GDM1 (cell line): ENCODE results near the gene FKBP7.
"Not testable (repeated sequence)": the region's sequence is repeated elsewhere in the genome, so short reads cannot be mapped to it uniquely, and the experiment has no call there.

Source experiments
- DNase-seq: peaks from one replicate; lab custom pipeline; 2025; lab: John Stamatoyannopoulos, UW

The FKBP7 gene

DNA sequence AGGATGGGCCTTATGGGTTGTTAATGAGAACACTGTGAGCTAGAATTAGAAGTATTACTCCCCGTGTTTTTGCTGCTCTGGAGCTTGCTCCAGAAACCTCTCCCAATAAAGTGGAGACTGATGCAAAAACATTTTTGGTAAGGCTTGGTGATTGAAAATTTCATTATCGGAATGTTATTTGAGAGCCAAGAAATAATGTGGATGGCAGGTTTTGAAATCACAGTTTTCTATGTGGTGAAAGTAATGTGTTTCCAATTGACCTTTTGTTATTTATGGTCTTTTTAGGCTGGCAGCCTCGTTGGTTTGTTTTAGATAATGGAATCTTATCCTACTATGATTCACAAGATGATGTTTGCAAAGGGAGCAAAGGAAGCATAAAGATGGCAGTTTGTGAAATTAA is 7.0 kb upstream of the FKBP7 start:
- no peak for DNase-seq

DNA sequence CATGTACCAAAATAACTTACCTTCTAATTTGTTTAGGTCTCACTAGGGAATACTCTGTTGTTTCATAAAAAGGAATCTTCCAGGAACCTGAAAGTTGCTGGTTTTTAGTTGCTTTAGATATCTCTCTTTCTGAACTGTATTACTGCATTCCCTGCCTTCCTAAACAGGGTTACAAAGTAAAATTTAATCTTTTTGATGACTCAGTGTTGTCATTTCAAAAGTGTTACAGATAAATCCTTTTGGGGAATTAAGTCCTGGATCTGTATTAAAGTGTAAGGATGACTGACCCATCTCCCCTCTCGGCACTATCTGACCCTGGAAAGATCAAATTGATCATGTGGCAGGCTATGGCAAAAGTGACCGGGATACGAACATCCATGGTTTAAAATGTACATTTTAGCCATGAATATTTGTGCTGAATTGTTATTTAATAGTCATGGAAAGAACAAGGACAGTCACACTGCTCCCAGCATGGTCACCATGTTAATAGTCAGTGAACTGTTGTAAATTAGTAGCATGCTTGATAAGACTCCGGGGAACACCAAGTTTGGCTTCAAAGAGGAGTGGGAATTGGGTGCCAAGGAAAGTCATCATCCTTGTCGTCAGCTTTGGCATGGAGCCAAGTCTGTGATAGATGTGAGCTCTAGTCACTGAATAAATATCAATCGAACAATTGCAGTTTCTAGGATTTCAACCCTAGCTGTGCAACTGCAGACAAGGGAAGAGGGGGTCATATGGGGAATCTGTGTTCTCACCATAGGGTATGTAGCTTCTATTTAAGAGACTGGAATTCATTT is 6.0 kb upstream of the FKBP7 start:
- no peak for DNase-seq

DNA sequence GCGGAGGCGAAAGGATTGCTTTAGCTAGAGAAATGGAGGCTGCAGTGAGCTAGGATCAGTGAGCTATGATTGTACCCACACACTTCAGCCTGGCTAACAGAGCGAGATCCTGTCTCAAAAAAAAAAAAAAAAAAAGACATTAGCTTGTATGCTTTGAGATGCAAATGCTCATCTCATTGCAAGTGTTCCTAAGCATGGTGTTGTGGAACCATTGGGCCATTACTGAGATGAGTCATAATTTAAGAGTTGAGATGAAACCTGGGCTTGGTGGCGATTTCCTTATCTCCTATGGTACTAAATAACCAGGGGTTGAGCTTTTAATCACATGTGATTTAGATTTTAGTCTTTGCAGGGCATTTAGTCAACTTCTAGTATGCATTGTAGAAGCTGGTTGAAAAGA is 4.0 kb upstream of the FKBP7 start:
- no peak for DNase-seq

DNA sequence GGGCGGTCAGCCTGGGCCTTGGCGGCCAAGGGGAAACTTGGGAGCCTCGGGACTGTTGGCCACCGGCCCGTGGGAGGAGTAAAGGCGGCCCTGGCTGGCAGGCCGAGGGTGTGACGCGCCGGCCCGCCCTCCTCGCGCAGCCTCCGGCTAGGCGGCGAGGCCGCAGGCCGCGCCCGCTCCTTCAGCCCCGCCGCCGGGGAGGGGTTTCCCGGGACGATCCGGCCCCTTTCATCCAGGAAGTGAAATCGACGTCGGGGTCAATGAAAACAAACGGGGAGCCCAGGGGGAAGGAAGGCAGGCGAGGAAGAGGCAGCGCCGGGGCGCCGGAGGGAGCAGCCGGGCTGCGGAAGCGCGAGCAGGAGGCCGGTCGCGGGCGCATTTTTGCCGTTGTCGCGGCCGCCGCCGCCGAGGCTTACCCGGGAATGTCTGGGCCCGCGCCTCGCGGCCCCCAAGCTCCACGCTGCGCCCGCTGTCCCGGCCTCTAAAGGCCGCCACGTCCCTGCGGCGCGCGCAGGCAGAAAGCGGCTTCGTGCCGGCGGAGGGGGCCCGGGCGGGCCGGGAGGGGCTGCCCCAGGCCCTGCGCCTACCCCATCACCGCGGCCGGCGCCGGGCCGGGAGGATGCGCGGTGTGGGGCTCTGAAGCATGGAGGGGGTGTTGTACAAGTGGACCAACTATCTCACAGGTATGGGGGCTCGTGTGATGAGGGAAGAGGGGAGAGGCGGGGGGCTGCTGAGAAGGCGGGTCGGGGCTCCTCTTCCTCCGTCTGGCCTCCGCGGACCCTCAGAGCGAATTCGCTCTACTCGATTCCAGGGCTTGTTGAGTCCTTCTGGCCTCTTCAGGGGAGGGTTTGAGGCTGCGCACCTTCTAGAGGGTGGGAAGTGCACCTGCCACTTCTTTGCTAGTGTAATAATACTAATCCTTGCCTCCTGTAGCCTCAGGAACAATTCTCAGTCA is 2.1 kb upstream of the FKBP7 start, which contains the start of gene PLEKHA3:
PLEKHA3 (plus strand) TSS at position 231 of the 955 bp plus-strand sequence; CDS start at position 644, 413 bp downstream.
- DNase-seq = peak; percentile 86

- no peak for DNase-seq
These were observed 1.4 kb upstream of the FKBP7 start for GRCh38 chr2:178479758-178480226.

DNA sequence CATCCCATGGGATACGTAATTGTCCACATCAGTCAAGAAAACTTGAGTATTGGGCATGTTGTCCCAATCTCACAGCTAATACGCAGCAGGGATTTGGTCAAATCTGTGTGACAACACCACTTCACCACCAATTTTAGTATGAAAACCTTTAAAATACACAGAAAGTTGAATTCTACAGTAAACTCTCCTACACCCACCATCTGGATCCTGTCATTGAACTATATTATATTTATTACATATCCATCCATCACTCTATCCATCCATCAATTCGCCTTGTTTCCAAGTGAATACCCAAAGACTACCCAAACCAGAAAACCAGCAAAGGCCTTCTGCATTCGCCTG is 846 bp upstream of the FKBP7 start:
- DNase-seq = no peak

- no peak for DNase-seq
These were observed 316 bp downstream of the FKBP7 start for GRCh38 chr2:178478130-178478438.

DNA sequence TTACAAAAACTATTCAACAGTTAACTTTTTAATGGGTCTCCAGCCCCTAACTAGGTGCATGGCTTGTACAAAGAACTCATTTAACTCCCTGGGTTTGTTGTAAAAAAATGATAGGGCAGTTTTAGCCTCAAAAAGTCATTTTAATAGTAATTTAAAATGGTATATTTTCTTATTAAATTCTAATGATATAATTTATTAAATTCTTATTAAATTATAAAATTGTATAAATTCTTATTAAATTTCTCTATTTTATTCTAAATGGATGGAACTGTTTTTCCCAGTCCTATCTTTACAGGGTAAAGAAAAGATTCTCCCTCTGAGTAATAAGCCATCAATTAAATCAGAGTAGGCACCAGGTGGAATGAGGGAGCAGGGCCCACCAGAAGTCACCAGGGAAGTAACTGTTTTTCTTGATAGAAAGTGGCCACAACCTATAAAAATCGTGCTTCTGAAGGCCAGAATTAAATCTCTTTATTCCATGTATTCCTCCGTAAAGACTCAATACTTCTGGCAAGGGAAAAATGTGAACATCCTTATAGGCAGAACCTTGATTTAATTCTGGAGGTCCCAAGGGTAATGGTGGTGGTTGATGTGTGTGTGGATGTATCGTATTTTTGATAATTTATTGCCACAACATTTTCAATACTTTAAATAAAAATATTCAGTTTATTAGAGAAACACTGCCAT is 814 bp downstream of the FKBP7 start:
- DNase-seq = no peak

GRCh38 chr2:178476477-178476876 is 1.9 kb downstream of the FKBP7 start:
- no peak for DNase-seq

DNA sequence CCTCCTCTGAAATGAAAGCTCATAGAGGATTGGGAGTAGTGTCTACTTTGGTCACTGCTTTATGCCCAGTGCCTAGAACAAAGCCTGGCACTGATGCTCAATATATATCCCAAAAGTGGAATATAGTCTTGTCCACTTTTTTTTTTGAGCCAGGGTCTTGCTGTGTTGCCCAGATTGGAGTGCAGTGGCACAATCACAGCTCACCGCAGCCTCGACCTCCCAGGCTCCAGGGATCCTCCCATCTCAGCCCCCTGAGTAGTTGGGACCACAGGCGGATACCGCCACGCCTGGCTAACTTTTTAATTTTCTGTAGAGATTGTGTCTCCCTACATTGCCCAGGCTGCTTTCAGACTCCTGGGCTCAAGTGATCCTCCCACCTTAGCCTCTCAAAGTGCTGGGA is 3.8 kb downstream of the FKBP7 start:
- no peak for DNase-seq

DNA sequence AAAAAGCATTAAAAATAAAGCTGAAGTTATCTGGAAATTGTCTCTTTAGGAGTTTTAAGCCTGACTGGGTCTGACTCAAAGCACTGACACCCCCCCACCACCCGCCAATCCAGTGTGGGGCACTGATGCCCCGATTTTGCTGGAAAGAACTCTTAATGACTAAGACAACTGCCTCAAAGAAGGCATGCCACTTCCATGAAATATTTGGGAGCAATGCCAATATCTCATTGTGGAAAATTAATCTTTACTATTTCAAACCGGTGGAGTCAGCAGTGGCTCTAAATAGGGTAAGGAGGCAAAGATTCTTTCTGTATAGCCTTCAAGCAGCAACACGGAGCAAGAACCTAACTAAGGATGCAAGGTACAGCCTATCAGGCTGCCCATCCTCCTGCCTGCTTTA is 4.5 kb downstream of the FKBP7 start:
- no peak for DNase-seq

DNA sequence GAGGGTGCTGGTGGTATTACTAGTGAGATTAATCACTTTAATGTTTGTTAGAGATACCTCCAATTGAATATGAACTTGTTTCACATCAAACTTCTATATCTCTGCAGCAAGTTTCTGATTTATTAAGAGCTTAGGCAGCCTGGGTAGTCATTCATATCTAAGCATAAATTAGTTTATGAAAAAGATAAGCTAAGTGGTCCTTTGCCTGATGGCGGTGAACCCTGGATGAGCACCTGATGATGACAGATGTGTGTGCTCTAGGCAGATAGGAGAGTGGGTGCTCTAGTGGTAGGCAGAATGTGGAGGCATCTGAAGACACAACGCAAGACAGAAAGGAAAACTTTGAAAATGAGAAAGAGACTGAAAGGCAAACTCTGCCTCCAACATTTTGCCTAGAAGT is 5.0 kb downstream of the FKBP7 start:
- DNase-seq = no peak

GRCh38 chr2:178471313-178471712 is 7.1 kb downstream of the FKBP7 start:
- not testable (repeated sequence) for DNase-seq

GRCh38 chr2:178469219-178469849 is 9.1 kb downstream of the FKBP7 start:
- no peak for DNase-seq

DNA sequence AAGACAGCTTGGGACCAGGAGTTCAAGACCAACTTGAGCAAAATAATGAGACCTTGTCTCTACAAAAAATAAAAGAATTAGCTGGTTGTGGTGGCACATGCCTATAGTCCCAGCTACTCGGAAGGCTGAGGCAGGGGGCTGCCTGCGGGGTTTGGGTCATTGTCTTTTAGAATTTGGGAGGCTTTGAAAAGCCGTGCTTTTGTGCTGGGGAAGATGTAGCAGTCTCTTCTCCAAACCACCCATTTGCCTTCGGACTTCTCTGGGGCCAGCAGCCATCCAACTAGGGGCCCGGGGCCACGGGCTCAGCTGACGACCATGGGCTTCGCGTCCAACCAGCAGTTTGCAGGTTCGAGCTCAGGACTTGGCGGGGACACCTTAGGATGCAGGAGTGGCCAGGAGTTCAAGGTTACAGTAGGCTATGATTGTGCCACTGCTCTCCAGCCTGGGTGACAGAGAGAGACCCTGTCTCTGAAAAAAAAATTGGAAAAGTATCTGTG is 21.0 kb downstream of the FKBP7 start:
- DNase-seq = no peak

DNA sequence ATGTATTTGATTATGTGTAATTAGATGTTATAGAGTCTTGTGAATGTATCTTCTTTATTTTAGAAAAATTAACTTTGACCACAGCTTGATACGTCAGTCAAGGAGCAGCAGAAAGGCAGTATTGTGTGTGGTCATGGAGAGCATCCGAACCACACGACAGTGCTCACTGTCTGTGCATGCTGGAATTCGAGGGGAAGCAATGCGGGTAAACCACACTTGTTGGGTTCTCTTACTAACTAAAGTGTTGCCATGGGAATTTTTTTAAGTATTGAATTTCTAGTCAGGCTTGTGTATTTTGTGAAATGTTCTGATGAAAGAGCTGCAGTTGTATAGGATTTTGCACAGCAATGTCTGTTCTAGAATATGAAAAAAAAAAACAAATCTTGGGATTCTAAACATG is 22.5 kb downstream of the FKBP7 start:
- no peak for DNase-seq

- DNase-seq = no peak
These were observed 25.5 kb downstream of the FKBP7 start for GRCh38 chr2:178452870-178453269.

DNA sequence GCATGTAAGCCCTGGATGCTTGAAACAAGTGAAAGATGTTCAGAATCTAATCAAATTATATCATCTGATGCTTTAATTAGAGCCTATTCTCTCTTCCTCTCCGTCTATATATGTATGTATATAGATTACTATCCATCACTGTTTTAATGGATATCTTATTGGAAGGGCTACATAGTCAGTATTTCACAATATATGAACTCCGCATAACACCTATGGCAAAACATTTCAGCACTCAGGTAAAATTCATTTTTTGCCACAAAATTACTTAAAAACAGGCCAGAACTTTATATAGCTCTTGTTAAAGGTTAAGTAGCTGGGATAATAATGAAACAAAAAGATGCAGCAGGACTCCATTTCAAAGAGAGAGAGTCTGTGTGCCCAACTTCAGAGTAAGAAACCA is 26.1 kb downstream of the FKBP7 start:
- DNase-seq = no peak

DNA sequence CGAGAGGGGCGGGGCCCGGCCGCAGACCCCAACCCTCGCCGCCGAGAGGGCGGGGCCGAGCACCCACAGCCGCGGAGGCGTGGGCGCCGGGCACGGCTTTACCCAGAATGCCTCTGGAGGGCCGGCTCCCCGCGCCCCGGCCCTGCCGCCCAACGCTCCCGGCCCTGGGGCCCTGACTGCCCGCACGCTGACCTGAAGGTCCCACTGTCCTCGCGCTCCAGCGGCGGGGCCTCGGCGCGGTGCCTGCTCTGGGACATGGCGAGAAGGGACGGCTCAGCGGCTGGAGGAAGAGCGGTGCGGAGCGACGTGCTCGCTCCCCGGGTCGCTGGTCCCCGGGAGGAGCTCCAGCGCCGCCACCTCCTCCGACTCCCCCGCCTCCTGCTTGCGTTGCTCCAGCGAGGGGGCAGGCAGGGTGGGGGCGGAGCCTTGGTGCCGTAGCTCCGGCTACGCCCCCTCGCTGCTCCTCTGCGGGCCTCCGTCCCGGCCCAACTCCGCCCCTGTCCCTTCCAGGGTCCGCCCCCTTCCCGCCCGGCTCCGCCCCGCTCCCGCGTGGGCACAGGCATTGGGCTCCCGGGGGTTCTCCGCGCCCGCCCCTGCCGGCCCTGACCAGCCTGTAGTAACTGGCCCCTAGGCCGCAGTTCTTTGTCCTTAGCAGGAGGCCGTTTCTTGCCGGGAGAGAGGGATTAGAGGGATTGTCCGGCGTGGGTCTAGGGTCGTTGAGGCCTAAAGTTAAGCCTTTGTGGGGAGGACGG is 27.4 kb downstream of the FKBP7 start, which contains the start of the genes PJVK and PRKRA:
PJVK (plus strand) TSS at position 605 of the 752 bp plus-strand sequence. CDS start 2,032 bp downstream, outside the sequence.
PRKRA (minus strand) TSS at position 402 of the 752 bp plus-strand sequence; CDS start at position 257, 145 bp downstream.
- DNase-seq = peak; percentile 97

- no peak for DNase-seq
These were observed 28.0 kb downstream of the FKBP7 start for GRCh38 chr2:178450524-178450773.
